ENCODE results near the gene HDAC9. TPM values are rescaled to one million over a fixed set of nuclear protein-coding genes. Genes with fewer than 3 reads are reported as not detected.
"Not testable (repeated sequence)": the region's sequence is repeated elsewhere in the genome, so short reads cannot be mapped to it uniquely, and the experiment has no call there.

HDAC9 gene
- total RNA-seq, 1 experiment from 2014 or later: 2.1 TPM

DNA sequence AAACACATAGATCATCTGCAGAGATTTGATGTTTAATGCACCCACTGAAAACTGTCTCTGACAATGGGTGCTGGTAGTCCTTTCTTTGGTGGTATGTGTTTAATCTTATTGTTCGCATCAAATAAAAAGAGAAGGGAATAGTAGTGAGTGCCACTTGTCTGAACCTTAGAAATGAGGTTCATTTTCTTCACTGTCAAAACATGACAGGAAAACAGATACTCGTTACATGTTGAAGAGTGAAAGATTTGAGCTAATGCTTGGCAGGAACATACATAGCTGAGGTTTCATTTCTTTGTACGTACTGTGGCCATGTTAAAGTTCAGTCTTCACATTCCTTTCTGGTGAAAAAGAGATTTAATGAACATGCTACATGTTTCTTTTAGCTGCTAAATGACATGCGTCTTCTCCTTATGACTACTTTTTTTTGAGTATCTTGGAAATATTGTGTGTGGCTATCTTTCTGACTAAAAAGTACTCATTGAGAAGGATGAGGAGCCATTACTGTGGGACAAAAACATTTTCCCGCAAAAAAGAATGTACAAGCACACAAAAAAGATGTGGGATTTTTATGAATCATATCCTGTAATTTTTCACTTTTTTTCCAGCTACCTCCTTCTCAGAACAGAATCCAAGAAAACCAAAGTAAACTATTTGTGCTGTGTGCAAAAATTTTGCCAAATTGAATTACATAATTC lies 513.8 kb downstream of the HDAC9 start:
- Histone ChIP-seq H3K27me3 (ENCODE audit: control insufficient read depth, insufficient read depth, low read length) (no peaks in the 10 kb centered on the region), H3K36me3 (replicated peaks; ENCODE audit: control insufficient read depth, insufficient read depth, low read length) (no peaks in the 10 kb centered on the region), H3K4me3 (ENCODE audit: insufficient read depth, low read depth, low read length) (no peak overlapping the region)
- no peak for DNase-seq

DNA sequence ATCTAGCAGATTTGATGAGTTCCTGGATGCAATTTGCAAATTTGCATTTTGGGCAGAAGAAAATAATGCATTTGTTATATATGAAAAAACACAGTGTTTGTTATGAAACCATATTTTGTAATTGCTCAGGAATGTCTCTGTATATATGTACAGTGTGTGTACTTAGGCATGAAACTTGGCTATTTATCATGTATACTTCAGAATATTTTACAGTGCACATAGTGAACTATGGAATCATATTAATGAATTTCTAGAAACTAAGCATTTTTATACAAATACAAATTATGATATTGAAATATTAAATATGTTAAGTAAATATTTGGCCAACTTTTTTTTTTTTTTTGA lies 514.4 kb downstream of the HDAC9 start:
- Histone ChIP-seq H3K4me3 (ENCODE audit: insufficient read depth, low read depth, low read length) (no peak overlapping the region), H3K27me3 (ENCODE audit: control insufficient read depth, insufficient read depth, low read length) (no peaks in the 10 kb centered on the region), H3K36me3 (replicated peaks; ENCODE audit: control insufficient read depth, insufficient read depth, low read length) (no peaks in the 10 kb centered on the region)
- no peak for DNase-seq

DNA sequence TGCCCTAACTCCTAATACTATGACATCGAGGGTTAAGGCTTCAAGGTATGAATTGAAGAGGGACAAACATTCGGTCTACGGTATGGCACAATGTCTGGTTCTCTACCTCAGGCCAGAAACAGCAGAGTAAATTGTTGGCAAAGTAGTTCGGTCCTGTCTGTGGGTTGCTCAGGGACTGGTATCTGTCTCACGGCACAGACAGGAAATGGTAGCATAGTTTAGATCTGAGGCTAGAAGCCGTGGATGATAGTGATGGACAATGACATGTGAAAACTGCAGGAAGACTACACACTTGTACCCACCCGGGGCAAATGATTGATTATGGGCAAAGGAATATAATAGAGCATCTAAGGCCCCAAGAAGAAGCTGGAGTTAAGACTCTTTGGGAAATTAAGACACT lies 515.7 kb downstream of the HDAC9 start:
- DNase-seq: no peak
- no peaks in the 10 kb centered on the region for H3K36me3 ChIP-seq (replicated peaks; ENCODE audit: control insufficient read depth, insufficient read depth, low read length)
- no peak overlapping the region for H3K4me3 ChIP-seq (ENCODE audit: insufficient read depth, low read depth, low read length)
- H3K27me3 ChIP-seq (ENCODE audit: control insufficient read depth, insufficient read depth, low read length): no peaks in the 10 kb centered on the region

DNA sequence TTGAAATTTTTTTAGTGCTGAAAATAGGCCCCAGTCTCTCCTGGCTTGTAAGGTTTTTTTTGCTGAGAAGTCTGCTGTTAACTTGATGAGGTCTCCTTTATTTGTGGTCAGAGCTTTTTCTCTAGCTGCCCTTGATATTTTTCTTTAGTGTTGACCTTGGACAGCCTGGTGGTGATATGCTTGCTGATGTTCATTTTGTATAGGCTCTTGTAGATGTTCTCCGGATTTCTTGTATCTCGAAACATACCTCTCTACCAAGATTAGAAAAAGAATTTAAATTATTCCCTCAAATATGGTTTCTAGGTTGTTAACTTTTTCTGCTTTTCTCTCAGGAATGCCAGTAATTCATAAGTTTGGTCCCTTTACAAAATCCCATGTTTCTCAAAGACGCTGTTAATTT lies 519.5 kb downstream of the HDAC9 start:
- DNase-seq: no peak
- H3K4me3 ChIP-seq (ENCODE audit: insufficient read depth, low read depth, low read length): no peak overlapping the region
- H3K27me3 ChIP-seq (ENCODE audit: control insufficient read depth, insufficient read depth, low read length): no peaks in the 10 kb centered on the region
- no peaks in the 10 kb centered on the region for H3K36me3 ChIP-seq (replicated peaks; ENCODE audit: control insufficient read depth, insufficient read depth, low read length)

DNA sequence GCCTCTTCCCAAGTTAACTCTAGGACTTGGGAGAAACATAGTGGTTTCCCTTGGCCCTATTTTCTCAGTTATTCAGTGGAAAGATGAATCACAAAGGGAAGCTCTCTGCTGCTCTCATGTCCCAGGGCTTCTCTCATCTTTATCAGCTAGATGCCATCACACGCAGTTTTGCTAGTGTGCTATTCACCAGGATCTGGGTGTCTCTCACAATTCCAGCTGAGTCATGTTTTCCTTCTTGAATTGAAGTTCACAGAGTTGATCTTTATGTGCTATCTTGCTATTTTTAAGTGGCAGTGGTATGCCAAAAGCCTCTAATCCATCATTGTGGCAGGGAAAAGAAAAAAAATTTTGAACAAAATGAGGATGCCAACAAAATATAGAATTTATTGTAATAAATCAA lies 520.6 kb downstream of the HDAC9 start:
- no peak for DNase-seq
- no peak overlapping the region for H3K4me3 ChIP-seq (ENCODE audit: insufficient read depth, low read depth, low read length)
- no peaks in the 10 kb centered on the region for H3K27me3 ChIP-seq (ENCODE audit: control insufficient read depth, insufficient read depth, low read length)
- H3K36me3 ChIP-seq (replicated peaks; ENCODE audit: control insufficient read depth, insufficient read depth, low read length): no peaks in the 10 kb centered on the region

DNA sequence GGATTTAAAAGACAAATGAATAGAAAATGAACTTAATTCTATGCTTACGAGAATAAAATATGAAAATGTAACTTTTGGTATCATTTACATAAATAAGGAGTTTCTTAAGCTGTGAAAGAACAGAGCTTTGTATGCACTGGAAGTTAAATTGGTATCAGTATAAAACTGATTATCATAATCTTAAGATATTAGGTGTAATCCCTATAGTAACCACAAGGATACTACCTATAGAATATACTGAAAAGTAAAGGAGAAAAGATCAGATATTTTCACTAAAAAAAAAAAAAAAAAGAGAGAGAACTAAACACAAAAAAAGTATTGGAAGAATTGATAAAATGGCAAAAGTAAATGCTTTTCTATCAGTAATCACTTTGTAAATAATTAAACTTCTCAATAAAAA lies 521.8 kb downstream of the HDAC9 start:
- Histone ChIP-seq H3K36me3 (replicated peaks; ENCODE audit: control insufficient read depth, insufficient read depth, low read length) (no peaks in the 10 kb centered on the region), H3K4me3 (ENCODE audit: insufficient read depth, low read depth, low read length) (no peak overlapping the region), H3K27me3 (ENCODE audit: control insufficient read depth, insufficient read depth, low read length) (no peaks in the 10 kb centered on the region)
- no peak for DNase-seq

DNA sequence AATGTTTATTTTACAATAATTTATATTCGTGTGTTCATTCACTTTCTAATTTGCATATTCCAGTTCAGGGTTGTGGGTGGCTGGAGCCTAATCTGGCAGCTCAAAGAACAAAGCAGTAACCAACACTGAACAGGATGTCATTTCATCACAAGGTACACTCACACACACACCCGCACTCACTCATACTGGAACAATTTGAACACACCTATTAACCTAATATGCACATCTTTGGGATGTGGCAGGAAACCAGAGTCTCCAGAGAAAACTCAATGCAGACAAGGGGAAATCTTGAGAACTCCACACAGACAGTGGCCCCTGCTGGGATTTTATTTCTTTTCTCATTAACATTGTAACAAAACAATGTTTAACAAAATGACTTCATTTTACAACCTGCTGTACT lies 524.5 kb downstream of the HDAC9 start:
- no peaks in the 10 kb centered on the region for H3K36me3 ChIP-seq (replicated peaks; ENCODE audit: control insufficient read depth, insufficient read depth, low read length)
- no peak for DNase-seq
- no peaks in the 10 kb centered on the region for H3K27me3 ChIP-seq (ENCODE audit: control insufficient read depth, insufficient read depth, low read length)
- H3K4me3 ChIP-seq (ENCODE audit: insufficient read depth, low read depth, low read length): no peak overlapping the region

DNA sequence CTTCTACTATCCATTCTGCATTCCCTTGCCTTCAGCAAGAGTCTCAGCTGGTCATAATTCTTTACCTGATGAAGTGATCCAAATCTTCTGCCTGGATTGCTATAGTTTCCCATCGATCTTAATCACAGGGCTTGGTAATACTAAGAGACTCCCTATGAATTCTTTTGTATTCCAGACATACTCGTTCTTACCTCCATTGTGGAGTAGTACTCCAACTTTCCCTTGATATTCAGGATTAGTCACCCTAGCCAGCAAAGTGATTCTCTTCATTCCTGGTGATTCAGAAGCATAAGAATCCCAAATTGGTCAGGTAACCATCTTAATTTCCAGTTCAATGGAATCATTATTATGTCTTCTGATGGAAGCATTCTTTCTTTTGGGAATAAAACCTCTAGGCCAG lies 525.2 kb downstream of the HDAC9 start:
- H3K27me3 ChIP-seq (ENCODE audit: control insufficient read depth, insufficient read depth, low read length): no peaks in the 10 kb centered on the region
- H3K36me3 ChIP-seq (replicated peaks; ENCODE audit: control insufficient read depth, insufficient read depth, low read length): no peaks in the 10 kb centered on the region
- no peak for DNase-seq
- H3K4me3 ChIP-seq (ENCODE audit: insufficient read depth, low read depth, low read length): no peak overlapping the region

DNA sequence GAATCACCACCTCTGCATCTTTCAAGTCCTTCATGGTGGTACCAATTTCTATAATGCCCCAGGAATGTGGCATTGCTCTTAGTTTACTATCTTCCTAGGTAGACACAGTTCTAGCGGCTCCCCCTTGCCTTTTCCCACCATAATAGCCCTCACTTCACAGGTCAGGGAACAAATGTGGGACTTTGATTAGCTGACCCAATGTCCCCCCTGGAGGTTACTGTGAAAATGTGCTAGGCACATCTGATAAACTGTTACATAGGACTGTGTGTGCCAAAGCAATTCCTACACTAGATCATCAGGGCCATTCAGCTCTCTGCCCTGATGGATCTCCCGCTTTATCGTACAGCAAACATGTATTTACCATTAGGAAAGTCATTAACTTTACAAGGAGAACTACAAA lies 527.9 kb downstream of the HDAC9 start:
- peak; percentile 0 for DNase-seq
- Histone ChIP-seq H3K4me3 (ENCODE audit: insufficient read depth, low read depth, low read length) (no peak overlapping the region), H3K27me3 (ENCODE audit: control insufficient read depth, insufficient read depth, low read length) (no peaks in the 10 kb centered on the region), H3K36me3 (replicated peaks; ENCODE audit: control insufficient read depth, insufficient read depth, low read length) (no peaks in the 10 kb centered on the region)

DNA sequence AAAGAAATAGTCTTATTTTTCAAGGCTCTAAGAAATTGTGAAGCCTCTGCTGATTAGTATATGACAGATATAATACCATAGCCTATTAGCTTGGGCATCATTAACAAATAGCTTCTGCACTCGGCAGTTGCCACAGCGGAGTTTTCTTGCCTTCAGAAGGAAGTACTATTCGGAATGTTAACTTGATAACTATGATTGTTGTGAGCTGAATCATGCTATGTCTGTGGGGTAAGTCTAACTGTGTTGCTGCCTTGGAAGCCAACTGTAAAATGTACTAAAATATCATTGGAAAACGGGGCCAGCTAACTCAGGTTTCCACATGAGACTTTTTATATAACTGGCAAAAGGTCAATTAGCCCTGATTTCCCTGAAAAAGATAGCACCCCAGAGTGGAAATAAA lies 528.7 kb downstream of the HDAC9 start:
- H3K36me3 ChIP-seq (replicated peaks; ENCODE audit: control insufficient read depth, insufficient read depth, low read length): no peaks in the 10 kb centered on the region
- H3K27me3 ChIP-seq (ENCODE audit: control insufficient read depth, insufficient read depth, low read length): no peaks in the 10 kb centered on the region
- H3K4me3 ChIP-seq (ENCODE audit: insufficient read depth, low read depth, low read length): no peak overlapping the region
- no peak for DNase-seq

DNA sequence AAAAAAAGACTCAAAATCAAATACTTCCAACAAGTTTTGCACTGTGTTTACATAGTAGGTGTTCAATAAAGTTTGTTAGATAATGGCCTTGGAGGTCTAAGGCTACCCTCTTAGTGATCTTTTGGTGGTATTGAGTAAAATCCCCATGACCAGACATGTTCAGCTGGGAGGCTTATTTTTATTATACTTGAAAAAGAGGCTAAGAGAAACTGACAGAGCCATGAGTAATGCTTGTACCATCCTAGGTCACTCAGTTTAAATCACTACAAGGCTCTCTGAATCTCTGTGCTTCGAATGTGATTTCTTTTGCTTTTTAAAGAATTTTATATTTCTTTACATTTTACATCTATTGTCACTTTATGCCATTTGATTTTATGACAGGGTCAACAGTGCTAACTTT lies 531.3 kb downstream of the HDAC9 start:
- DNase-seq: no peak
- H3K4me3 ChIP-seq (ENCODE audit: insufficient read depth, low read depth, low read length): no peak overlapping the region
- H3K36me3 ChIP-seq (replicated peaks; ENCODE audit: control insufficient read depth, insufficient read depth, low read length): no peaks in the 10 kb centered on the region
- no peaks in the 10 kb centered on the region for H3K27me3 ChIP-seq (ENCODE audit: control insufficient read depth, insufficient read depth, low read length)

DNA sequence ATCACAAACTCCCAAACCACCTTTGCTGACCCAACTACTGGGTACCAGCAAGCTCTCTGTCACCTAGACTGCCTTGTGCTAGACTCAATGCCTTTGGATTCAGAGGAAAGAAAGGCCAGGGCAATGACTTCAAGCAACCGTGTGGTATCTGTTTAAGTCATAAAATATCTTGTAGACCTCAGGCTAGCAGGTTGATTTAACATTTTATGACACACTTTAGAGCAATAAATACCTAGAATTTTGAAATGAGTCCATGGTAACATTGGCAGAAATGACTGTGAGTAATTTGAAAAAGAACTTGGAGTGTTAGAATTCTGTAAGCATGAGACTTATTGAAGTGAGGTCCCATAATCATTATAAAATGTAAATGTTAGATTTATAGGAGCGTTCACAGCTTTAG lies 534.7 kb downstream of the HDAC9 start:
- no peak for DNase-seq
- H3K4me3 ChIP-seq (ENCODE audit: insufficient read depth, low read depth, low read length): no peak overlapping the region
- H3K27me3 ChIP-seq (ENCODE audit: control insufficient read depth, insufficient read depth, low read length): no peaks in the 10 kb centered on the region
- H3K36me3 ChIP-seq (replicated peaks; ENCODE audit: control insufficient read depth, insufficient read depth, low read length): no peaks in the 10 kb centered on the region

DNA sequence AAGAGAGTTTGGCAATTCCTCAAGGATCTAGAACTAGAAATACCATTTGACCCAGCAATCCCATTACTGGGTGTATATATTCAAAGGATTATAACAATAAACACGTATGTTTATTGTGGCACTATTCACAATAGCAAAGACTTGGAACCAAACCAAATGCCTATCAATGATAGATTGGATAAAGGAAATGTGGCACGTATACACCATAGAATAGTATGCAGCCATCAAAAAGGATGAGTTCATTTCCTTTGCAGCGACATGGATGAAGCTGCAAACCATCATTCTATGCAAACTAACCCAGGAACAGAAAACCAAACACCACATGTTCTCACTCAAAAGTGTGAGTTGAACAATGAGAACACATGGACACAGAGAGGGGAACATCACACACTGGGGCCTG lies 537.4 kb downstream of the HDAC9 start:
- H3K36me3 ChIP-seq (replicated peaks; ENCODE audit: control insufficient read depth, insufficient read depth, low read length); H3K27me3 ChIP-seq (ENCODE audit: control insufficient read depth, insufficient read depth, low read length); DNase-seq; H3K4me3 ChIP-seq (ENCODE audit: insufficient read depth, low read depth, low read length): not testable (repeated sequence)

DNA sequence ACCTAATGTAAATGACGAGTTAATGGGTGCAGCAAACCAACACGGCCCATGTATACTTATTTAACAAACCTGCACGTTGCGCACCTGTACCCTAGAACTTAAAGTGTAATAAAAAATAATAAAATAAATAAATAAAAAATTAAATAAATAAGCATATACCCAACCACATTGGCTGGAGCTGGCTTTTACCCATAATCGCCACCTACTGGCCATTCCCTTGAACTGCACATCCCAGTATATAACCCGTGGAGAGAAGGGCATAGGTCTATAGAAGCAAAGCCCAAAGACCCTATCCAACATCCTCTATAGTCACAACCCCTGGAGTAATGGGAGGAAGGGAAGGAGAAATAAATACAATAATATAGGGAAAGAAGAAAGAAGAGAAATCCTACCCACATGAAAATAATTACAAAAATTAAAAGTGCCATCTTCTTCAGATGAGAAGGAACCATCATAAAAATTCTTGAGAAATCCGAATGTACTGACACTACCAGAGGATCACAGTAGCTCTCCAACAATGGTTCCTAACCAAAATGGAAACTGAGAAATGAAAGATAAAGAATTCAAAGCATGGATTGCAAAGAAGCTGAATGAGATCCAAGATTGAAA lies 556.3 kb downstream of the HDAC9 start:
- DNase-seq: peak; percentile 19
- H3K4me3 ChIP-seq (ENCODE audit: insufficient read depth, low read depth, low read length): no peak overlapping the region
- H3K27me3 ChIP-seq (ENCODE audit: control insufficient read depth, insufficient read depth, low read length): no peaks in the 10 kb centered on the region
- no peaks in the 10 kb centered on the region for H3K36me3 ChIP-seq (replicated peaks; ENCODE audit: control insufficient read depth, insufficient read depth, low read length)
